Left ventricle myocardium inferior (tissue), 1 donor: ENCODE results near the gene KCNQ2. TPM values are rescaled to one million over a fixed set of nuclear protein-coding genes. Genes with fewer than 3 reads are reported as not detected.

Experiments used
- DNase-seq: peaks from one replicate; pipeline ENCODE4 v3.0.0-alpha.2; 2020
- H3K27ac ChIP-seq: fragments of 200-600 bp; replicated peaks from 2 replicates; pipeline ENCODE4 v1.8.0; 2021
- H3K27me3 ChIP-seq: fragments of 200-600 bp; 2 replicates; pipeline ENCODE4 v1.8.0; 2021; ENCODE audit warnings: low read depth
- H3K36me3 ChIP-seq: fragments of 200-600 bp; 2 replicates; pipeline ENCODE4 v1.8.0; 2021
- H3K4me1 ChIP-seq: fragments of 200-600 bp; 2 replicates; pipeline ENCODE4 v1.8.0; 2021
- H3K4me3 ChIP-seq: fragments of 200-600 bp; 2 replicates; pipeline ENCODE4 v1.8.0; 2021; ENCODE audit warnings: mild to moderate bottlenecking, moderate library complexity
- H3K9me3 ChIP-seq: fragments of 200-600 bp; replicated peaks from 2 replicates; pipeline ENCODE4 v1.8.0; 2021
- intact Hi-C: fragments of 100-400 bp; cut with micrococcal nuclease; formaldehyde crosslinking; loops from one replicate; pipeline ENCODE4 v1.11.0; 2022
- total RNA-seq: library from RNA; stranded (reverse); fragmentation: NEBNext Ultra II Directional; extraction: Animal tissue kit (Norgen Biotek cat#: 25700); gene quantifications from one replicate; pipeline ENCODE4 v1.2.1, GENCODE V29; 2021
- TF ChIP-seq, protein P1 (sequence below): fragments of 200-600 bp; IDR thresholded peaks from 2 replicates; pipeline ENCODE4 v1.8.0; 2021; ENCODE audit warnings: antibody characterized with exemption, mild to moderate bottlenecking, borderline replicate concordance
- donor health status: DM: no; HTN: yes; CAD: no; lungs with severe emphysema.

Gene KCNQ2
- total RNA-seq, 1 donor from 2014 or later = 2.3 TPM

DNA sequence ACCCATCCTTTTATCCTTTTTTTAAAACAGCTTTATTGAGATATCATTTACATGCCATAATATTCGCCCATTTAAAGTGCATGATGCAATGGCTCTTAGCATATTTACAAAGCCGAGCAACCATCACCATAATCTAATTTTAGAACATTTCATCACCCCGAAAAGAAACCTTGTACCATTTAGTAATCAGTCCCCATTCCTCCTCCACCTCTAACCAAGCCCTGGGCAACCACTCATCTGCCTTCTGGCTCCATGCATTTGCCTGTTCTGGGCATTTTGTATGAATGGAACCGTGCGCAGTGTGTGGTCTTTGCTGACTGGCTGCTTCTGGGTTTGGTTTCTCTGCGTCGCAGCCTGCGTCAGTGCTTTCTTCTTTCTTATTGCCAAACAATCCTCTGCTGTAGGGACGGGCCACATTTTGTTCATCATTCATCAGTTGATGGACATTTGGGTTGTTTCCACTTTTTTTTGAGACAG, 36.7 kb upstream of the KCNQ2 start:
- peaks cover 10% of the 10 kb centered on the region for H3K4me1 ChIP-seq
- H3K27me3 ChIP-seq = peaks cover 16% of the 10 kb centered on the region
- H3K27ac ChIP-seq = peak overlapping the region; percentile 47
- intact Hi-C loops = no loop called here
- peaks cover 22% of the 10 kb centered on the region for H3K9me3 ChIP-seq
- no peak overlapping the region for H3K4me3 ChIP-seq
- DNase-seq = no peak
- H3K36me3 ChIP-seq = no peaks in the 10 kb centered on the region
- TF ChIP-seq, protein P1, sequence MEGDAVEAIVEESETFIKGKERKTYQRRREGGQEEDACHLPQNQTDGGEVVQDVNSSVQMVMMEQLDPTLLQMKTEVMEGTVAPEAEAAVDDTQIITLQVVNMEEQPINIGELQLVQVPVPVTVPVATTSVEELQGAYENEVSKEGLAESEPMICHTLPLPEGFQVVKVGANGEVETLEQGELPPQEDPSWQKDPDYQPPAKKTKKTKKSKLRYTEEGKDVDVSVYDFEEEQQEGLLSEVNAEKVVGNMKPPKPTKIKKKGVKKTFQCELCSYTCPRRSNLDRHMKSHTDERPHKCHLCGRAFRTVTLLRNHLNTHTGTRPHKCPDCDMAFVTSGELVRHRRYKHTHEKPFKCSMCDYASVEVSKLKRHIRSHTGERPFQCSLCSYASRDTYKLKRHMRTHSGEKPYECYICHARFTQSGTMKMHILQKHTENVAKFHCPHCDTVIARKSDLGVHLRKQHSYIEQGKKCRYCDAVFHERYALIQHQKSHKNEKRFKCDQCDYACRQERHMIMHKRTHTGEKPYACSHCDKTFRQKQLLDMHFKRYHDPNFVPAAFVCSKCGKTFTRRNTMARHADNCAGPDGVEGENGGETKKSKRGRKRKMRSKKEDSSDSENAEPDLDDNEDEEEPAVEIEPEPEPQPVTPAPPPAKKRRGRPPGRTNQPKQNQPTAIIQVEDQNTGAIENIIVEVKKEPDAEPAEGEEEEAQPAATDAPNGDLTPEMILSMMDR = no peak

DNA sequence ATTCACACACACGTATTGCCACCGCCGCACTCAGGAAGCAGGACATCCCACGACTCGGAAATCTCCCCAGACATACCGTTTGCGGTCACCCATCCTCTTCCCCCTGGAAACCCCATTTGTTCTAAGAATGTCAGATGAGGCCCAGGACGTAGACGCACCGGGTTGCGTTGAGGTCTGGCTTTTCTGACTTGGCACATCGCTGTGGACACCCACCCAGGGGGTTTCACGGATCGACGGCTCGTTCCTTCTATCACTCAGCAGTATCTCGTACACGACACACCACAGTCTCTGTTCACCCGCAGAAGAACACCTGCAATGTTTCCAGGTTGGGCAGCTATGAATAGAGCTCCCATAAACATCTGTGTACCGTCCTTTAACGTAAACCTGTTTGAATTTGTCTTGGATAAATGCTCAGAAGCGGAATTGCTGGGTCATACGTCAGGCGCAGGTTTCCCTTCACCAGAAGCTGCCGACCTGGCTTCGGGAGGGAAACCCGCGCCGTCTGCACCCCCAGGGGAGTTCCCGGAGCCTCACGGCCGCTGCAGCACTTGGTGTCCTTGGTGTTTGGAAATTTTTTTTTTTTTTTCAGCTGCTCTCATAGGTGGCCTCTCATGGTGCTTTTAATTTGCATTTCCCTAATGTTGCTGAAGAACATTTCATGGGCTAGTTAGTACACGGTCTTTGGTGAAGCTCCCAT, 35.8 kb upstream of the KCNQ2 start:
- Histone ChIP-seq H3K4me1 (peaks cover 10% of the 10 kb centered on the region), H3K27ac (no peak overlapping the region), H3K4me3 (no peak overlapping the region), H3K9me3 (peaks cover 23% of the 10 kb centered on the region), H3K27me3 (peaks cover 17% of the 10 kb centered on the region), H3K36me3 (no peaks in the 10 kb centered on the region)
- no peak for DNase-seq
- intact Hi-C loops = no loop called here
- TF ChIP-seq, protein P1 = no peak

DNA sequence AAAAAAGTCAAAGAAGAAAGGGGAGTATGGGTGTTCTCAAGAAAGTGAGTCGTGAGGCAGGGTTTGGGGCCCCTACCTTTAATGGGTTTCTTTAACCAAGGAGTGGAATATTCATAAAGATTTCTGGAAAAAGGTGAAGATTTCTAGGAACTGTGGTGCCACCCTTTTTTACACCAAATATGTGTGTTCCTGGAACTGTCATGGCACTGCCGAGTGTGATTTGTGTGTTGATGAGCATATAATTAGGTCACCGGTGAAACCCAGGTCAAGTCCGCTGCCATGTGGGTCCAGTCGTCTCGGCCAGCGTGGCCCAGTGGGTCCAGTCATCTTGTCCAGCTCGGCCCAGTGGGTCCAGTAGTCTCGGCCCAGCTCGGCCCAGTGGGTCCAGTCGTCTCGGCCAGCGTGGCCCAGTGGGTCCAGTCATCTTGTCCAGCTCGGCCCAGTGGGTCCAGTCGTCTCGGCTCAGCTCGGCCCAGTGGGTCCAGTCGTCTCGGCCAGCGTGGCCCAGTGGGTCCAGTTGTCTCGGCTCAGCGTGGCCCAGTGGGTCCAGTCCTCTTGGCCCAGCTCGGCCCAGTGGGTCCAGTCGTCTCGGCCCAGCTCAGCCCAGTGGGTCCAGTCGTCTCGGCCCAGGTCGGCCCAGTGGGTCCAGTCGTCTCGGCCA, 34.8 kb upstream of the KCNQ2 start:
- no peak for DNase-seq

DNA sequence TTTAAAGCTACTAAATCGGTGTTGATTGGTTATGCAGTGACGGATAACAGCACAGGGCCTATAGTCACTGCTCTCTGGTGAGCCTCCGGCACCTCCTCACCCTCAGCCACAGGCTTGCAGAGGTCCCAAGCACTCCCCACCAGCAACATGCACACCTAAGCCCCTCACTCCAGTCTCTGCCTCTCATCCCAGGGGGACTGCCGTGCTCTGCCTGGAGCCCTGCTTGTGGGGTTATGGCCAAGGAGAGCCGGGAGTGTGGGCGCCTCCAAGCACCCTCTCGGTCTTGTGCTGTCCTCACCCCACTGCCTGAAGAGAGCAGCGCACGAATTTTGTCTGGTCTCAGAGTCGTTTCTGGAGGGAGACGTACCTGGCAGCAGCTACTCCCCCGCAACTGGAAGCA, 33.3 kb upstream of the KCNQ2 start:
- peaks cover 40% of the 10 kb centered on the region for H3K27me3 ChIP-seq
- DNase-seq = no peak
- no peak overlapping the region for H3K4me3 ChIP-seq
- H3K9me3 ChIP-seq = peaks cover 23% of the 10 kb centered on the region
- H3K27ac ChIP-seq = no peak overlapping the region
- TF ChIP-seq, protein P1 = no peak
- no peaks in the 10 kb centered on the region for H3K36me3 ChIP-seq
- H3K4me1 ChIP-seq = peaks cover 30% of the 10 kb centered on the region
- intact Hi-C loops = no loop called here

More for the DNA sequence above, 34.8 kb upstream of the KCNQ2 start:
- Histone ChIP-seq H3K9me3 (peaks cover 23% of the 10 kb centered on the region), H3K27me3 (peaks cover 25% of the 10 kb centered on the region), H3K4me3 (no peak overlapping the region), H3K4me1 (peaks cover 17% of the 10 kb centered on the region), H3K36me3 (no peaks in the 10 kb centered on the region), H3K27ac (no peak overlapping the region)
- TF ChIP-seq, protein P1 = no peak
- intact Hi-C loops = no loop called here

DNA sequence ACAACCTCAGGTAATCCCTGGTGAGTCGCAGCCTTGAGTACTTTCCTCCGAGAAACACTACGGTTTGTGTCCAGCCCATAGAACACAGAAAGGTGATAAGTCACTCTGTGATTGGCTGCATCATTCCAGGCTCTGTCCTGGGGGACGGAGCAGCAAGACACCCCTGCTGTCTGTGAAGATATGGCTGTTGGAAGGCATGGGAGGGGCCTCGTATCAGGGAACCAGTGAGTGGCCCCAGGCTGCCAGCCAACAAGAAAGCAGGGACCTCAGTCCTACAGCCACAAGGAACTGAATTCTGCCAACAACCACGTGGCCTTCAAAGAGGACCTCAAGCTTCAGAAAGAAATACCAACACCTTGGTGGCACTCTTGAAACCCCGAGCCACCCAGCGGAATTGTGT, 32.8 kb upstream of the KCNQ2 start:
- DNase-seq = no peak
- TF ChIP-seq, protein P1 = no peak
- no peak overlapping the region for H3K27ac ChIP-seq

More for the DNA sequence above, 32.8 kb upstream of the KCNQ2 start:
- H3K9me3 ChIP-seq = peaks cover 23% of the 10 kb centered on the region
- no peaks in the 10 kb centered on the region for H3K36me3 ChIP-seq
- H3K27me3 ChIP-seq = peaks cover 45% of the 10 kb centered on the region
- no peak overlapping the region for H3K4me3 ChIP-seq
- intact Hi-C loops = no loop called here
- H3K4me1 ChIP-seq = peaks cover 35% of the 10 kb centered on the region
